MCF 10A (cell line): Measurements from ENCODE around the gene PAIP1. TPM values are rescaled to one million over a fixed set of nuclear protein-coding genes. Genes with fewer than 3 reads are reported as not detected.
"Not testable (repeated sequence)": the region's sequence is repeated elsewhere in the genome, so short reads cannot be mapped to it uniquely, and the experiment has no call there.

Experiments
- BruUV-seq: library from RNA; stranded (reverse); fragments of 400-500 nt; replicated peaks from 2 replicates; lab custom pipeline; 2021; lab: Mats Ljungman, UMichigan
- CTCF ChIA-PET: fragments of 300-600 bp; sonication (Branson Sonifier 250); formaldehyde crosslinking; extraction: SDS; loops from one replicate; lab custom pipeline; 2021; ENCODE audit warnings: antibody characterized with exemption, inconsistent platforms; lab: Yijun Ruan, JAX
- POLR2A ChIA-PET: fragments of 300-600, 350-650 bp; sonication (Branson Sonifier 250); formaldehyde crosslinking; extraction: SDS; loops from one replicate; lab custom pipeline; 2020; ENCODE audit warnings: antibody characterized with exemption, inconsistent platforms; lab: Yijun Ruan, JAX
- DNase-seq: peaks from one replicate; pipeline ENCODE4 v3.0.0-alpha.2; 2018; ENCODE audit not compliant: unreplicated experiment
- H3K27ac Mint-ChIP-seq: one replicate; pipeline ENCODE4 v1.8.0; 2022; ENCODE audit warnings: mild to moderate bottlenecking, low read depth, mixed read lengths; ENCODE audit not compliant: unreplicated experiment
- H3K27me3 Mint-ChIP-seq: one replicate; pipeline ENCODE4 v1.8.0; 2022; ENCODE audit warnings: mixed read lengths; ENCODE audit not compliant: insufficient read depth, unreplicated experiment
- H3K36me3 Mint-ChIP-seq: one replicate; pipeline ENCODE4 v1.8.0; 2022; ENCODE audit warnings: mild to moderate bottlenecking, moderate library complexity, mixed read lengths; ENCODE audit not compliant: insufficient read depth, unreplicated experiment
- H3K4me1 Mint-ChIP-seq: one replicate; pipeline ENCODE4 v1.8.0; 2022; ENCODE audit warnings: mixed read lengths; ENCODE audit not compliant: insufficient read depth, unreplicated experiment
- H3K4me3 Mint-ChIP-seq: one replicate; pipeline ENCODE4 v1.8.0; 2022; ENCODE audit warnings: mild to moderate bottlenecking, moderate library complexity, mixed read lengths; ENCODE audit not compliant: unreplicated experiment
- H3K9me3 Mint-ChIP-seq: one replicate; pipeline ENCODE4 v1.8.0; 2022; ENCODE audit warnings: mixed read lengths; ENCODE audit not compliant: unreplicated experiment
- CTCF ChIP-seq: fragments of 200-600 bp; IDR thresholded peaks from one replicate; pipeline ENCODE4 v1.8.0; 2022; ENCODE audit warnings: antibody characterized with exemption, mild to moderate bottlenecking; ENCODE audit not compliant: unreplicated experiment
- intact Hi-C: fragments of 100-400 bp; cut with micrococcal nuclease; formaldehyde crosslinking; loops from 2 replicates; pipeline ENCODE4 v1.14.1; 2022
- total RNA-seq: library from RNA; stranded (reverse); gene quantifications from 2 replicates; pipeline ENCODE4 v1.2.3, GENCODE V29; 2022

Gene PAIP1
- total RNA-seq, 1 experiment from 2014 or later = 105 TPM

- Mint-ChIP-seq H3K4me3 (no peak overlapping the region), H3K27ac (no peak overlapping the region), H3K27me3 (no peaks in the 10 kb centered on the region), H3K36me3 (peaks cover 13% of the 10 kb centered on the region), H3K4me1 (no peaks in the 10 kb centered on the region), H3K9me3 (no peaks in the 10 kb centered on the region)
- intact Hi-C loops = no loop called here
- ChIA-PET CTCF (interaction anchor here (0.9 kb wide), 1 partner anchor 9 kb away, joined by 3 read pairs; no protein-coding TSS in a partner anchor), POLR2A (interaction anchor here (1.2 kb wide), 1 partner anchor 27 kb away, joined by 3 read pairs; no protein-coding TSS in a partner anchor)
- DNase-seq = no peak
- no TSS peak for BruUV-seq
- TF ChIP-seq CTCF = no peak
Measured at GRCh38 chr5:43584166-43584699, 27.4 kb upstream of the PAIP1 start.

GRCh38 chr5:43583724-43584123, 26.8 kb upstream of the PAIP1 start:
- DNase-seq = no peak
- no peak overlapping the region for H3K27ac Mint-ChIP-seq
- ChIA-PET POLR2A (interaction anchor here (1.0 to 1.2 kb wide), 2 partner anchors 17 to 26 kb away, joined by 3 read pairs; no protein-coding TSS in a partner anchor), CTCF (interaction anchor here (0.9 kb wide), 1 partner anchor 8 kb away, joined by 3 read pairs; no protein-coding TSS in a partner anchor)
- no TSS peak for BruUV-seq
- H3K4me3 Mint-ChIP-seq = no peak overlapping the region
- no peaks in the 10 kb centered on the region for H3K9me3 Mint-ChIP-seq
- H3K4me1 Mint-ChIP-seq = no peaks in the 10 kb centered on the region
- no peak for TF ChIP-seq CTCF
- H3K27me3 Mint-ChIP-seq = no peaks in the 10 kb centered on the region
- intact Hi-C loops = no loop called here
- H3K36me3 Mint-ChIP-seq = peaks cover 13% of the 10 kb centered on the region

- Mint-ChIP-seq H3K9me3 (no peaks in the 10 kb centered on the region), H3K27ac (no peak overlapping the region), H3K27me3 (no peaks in the 10 kb centered on the region), H3K4me1 (no peaks in the 10 kb centered on the region), H3K36me3 (peaks cover 13% of the 10 kb centered on the region), H3K4me3 (no peak overlapping the region)
- intact Hi-C loops = no loop called here
- BruUV-seq = no TSS peak
- DNase-seq = no peak
- POLR2A ChIA-PET = interaction anchor here (1.0 kb wide), 1 partner anchor 18 kb away, joined by 3 read pairs; no protein-coding TSS in a partner anchor
- TF ChIP-seq CTCF = no peak
- CTCF ChIA-PET = interaction anchor here (1.0 kb wide), 1 partner anchor 28 kb away, joined by 3 read pairs; no protein-coding TSS in a partner anchor
Measured at GRCh38 chr5:43582082-43583005, 25.5 kb upstream of the PAIP1 start.

- H3K27me3 Mint-ChIP-seq = no peaks in the 10 kb centered on the region
- peaks cover 13% of the 10 kb centered on the region for H3K36me3 Mint-ChIP-seq
- H3K4me1 Mint-ChIP-seq = no peaks in the 10 kb centered on the region
- H3K27ac Mint-ChIP-seq = no peak overlapping the region
- DNase-seq = no peak
- ChIA-PET POLR2A (no interaction called here), CTCF (interaction anchor here (0.7 kb wide), 1 partner anchor 25 kb away, joined by 4 read pairs; no protein-coding TSS in a partner anchor)
- H3K9me3 Mint-ChIP-seq = no peaks in the 10 kb centered on the region
- no peak for TF ChIP-seq CTCF
- no peak overlapping the region for H3K4me3 Mint-ChIP-seq
- intact Hi-C loops = no loop called here
- BruUV-seq = no TSS peak
Measured at GRCh38 chr5:43581398-43581797, 24.5 kb upstream of the PAIP1 start.

- H3K4me1 Mint-ChIP-seq, BruUV-seq, H3K27ac Mint-ChIP-seq, H3K9me3 Mint-ChIP-seq, H3K27me3 Mint-ChIP-seq, H3K4me3 Mint-ChIP-seq, DNase-seq, intact Hi-C loops: not testable (repeated sequence)
- POLR2A ChIA-PET = interaction anchor here (0.6 to 1.3 kb wide), 2 partner anchors 10 to 66 kb away, joined by 3 to 5 read pairs; partner anchors contain the start of gene C5orf34
- H3K36me3 Mint-ChIP-seq = peaks cover 14% of the 10 kb centered on the region
- CTCF ChIA-PET = interaction anchor here (1.3 kb wide), 1 partner anchor 17 kb away, joined by 6 read pairs; no protein-coding TSS in a partner anchor
Measured at GRCh38 chr5:43580402-43581210, 23.7 kb upstream of the PAIP1 start.
